IMR-90 (cell line): ENCODE measurements around the gene MID1IP1. TPM values are rescaled to one million over a fixed set of nuclear protein-coding genes. Genes with fewer than 3 reads are reported as not detected.

ENCODE experiments used
- ATAC-seq: fragments of 200-7000 bp; cut with Tn5 transposase; 2 replicates; pipeline ENCODE4 v1.9.1; 2020; ENCODE audit warnings: low read depth, mild to moderate bottlenecking, moderate library complexity
- BruUV-seq: library from RNA; stranded (reverse); fragments of 400-500 nt; replicated peaks from 2 replicates; lab custom pipeline; 2021; lab: Mats Ljungman, UMichigan
- CTCF ChIA-PET: fragments of 300-600 bp; formaldehyde crosslinking; extraction: SDS; loops from one replicate; lab custom pipeline; 2021; ENCODE audit warnings: antibody characterized with exemption; lab: Yijun Ruan, JAX
- POLR2A ChIA-PET: fragments of 300-600 bp; sonication (Branson Sonifier 250); formaldehyde crosslinking; loops from one replicate; lab custom pipeline; 2022; ENCODE audit warnings: antibody characterized with exemption; ENCODE audit not compliant: unreplicated experiment; lab: Charles Lee
- DNase-seq: peaks from one replicate; pipeline ENCODE4 v3.0.0; 2013
- H2AFZ ChIP-seq: replicated peaks from 2 replicates; pipeline ENCODE3; 2013; ENCODE audit warnings: low read length, mild to moderate bottlenecking; ENCODE audit not compliant: poor library complexity
- H2AK5ac ChIP-seq: 2 replicates; pipeline ENCODE4 v1.6.1; 2013; ENCODE audit warnings: low read depth, low read length, inconsistent platforms
- H2AK9ac ChIP-seq: replicated peaks from 2 replicates; pipeline ENCODE3; 2013; ENCODE audit warnings: mild to moderate bottlenecking, low read depth, low read length, moderate library complexity; ENCODE audit not compliant: poor library complexity
- H2BK120ac ChIP-seq: 2 replicates; pipeline ENCODE4 v1.6.1; 2013; ENCODE audit warnings: low read depth, low read length, inconsistent platforms
- H2BK15ac ChIP-seq: 3 replicates; pipeline ENCODE4 v1.6.1; 2013; ENCODE audit warnings: low read depth, low read length, inconsistent platforms
- H2BK20ac ChIP-seq: 2 replicates; pipeline ENCODE4 v1.6.1; 2013; ENCODE audit warnings: low read depth, mild to moderate bottlenecking, inconsistent platforms, low read length, moderate library complexity
- H2BK5ac ChIP-seq: 2 replicates; pipeline ENCODE4 v1.6.1; 2013; ENCODE audit warnings: mild to moderate bottlenecking, low read depth, low read length, inconsistent platforms; ENCODE audit not compliant: poor library complexity, severe bottlenecking
- H3K14ac ChIP-seq: replicated peaks from 2 replicates; pipeline ENCODE4 v1.6.1; 2013; ENCODE audit warnings: low read depth, low read length, inconsistent platforms
- H3K18ac ChIP-seq: 2 replicates; pipeline ENCODE4 v1.6.1; 2013; ENCODE audit warnings: low read depth, low read length, control low read depth
- H3K23ac ChIP-seq: 2 replicates; pipeline ENCODE4 v1.6.1; 2013; ENCODE audit warnings: low read depth, low read length, inconsistent platforms
- H3K27ac ChIP-seq: 2 replicates; pipeline ENCODE4 v1.5.1; 2013; ENCODE audit warnings: mild to moderate bottlenecking, control low read depth, low read length; ENCODE audit not compliant: insufficient read depth
- H3K27me3 ChIP-seq: 2 replicates; pipeline ENCODE4 v1.6.1; 2013; ENCODE audit warnings: low read length; ENCODE audit not compliant: control insufficient read depth, insufficient read depth
- H3K36me3 ChIP-seq: 2 replicates; pipeline ENCODE4 v1.6.1; 2013; ENCODE audit warnings: low read length, mixed read lengths; ENCODE audit not compliant: control insufficient read depth, insufficient read depth
- H3K4ac ChIP-seq: 2 replicates; pipeline ENCODE4 v1.6.1; 2013; ENCODE audit warnings: low read depth, low read length, inconsistent platforms
- H3K4me1 ChIP-seq: 2 replicates; pipeline ENCODE4 v1.6.1; 2013; ENCODE audit warnings: low read length, mixed read lengths; ENCODE audit not compliant: control insufficient read depth, insufficient read depth
- H3K4me2 ChIP-seq: 2 replicates; pipeline ENCODE4 v1.6.1; 2013; ENCODE audit warnings: low read depth, mild to moderate bottlenecking, control low read depth, low read length, moderate library complexity
- H3K4me3 ChIP-seq: 2 replicates; pipeline ENCODE4 v1.5.1; 2013; ENCODE audit warnings: low read depth, mild to moderate bottlenecking, control low read depth, low read length, moderate library complexity; ENCODE audit not compliant: insufficient read depth
- H3K56ac ChIP-seq: 2 replicates; pipeline ENCODE4 v1.6.1; 2013; ENCODE audit warnings: low read length, inconsistent platforms; ENCODE audit not compliant: insufficient read depth; ENCODE audit errors: extremely low read depth
- H3K79me1 ChIP-seq, 2 experiments: 2 replicates each; pipeline ENCODE4 v1.6.1; 2013; ENCODE audit warnings: low read length in 2 of 2, inconsistent platforms in 1 of 2, low read depth in 1 of 2
- H3K9ac ChIP-seq: 2 replicates; pipeline ENCODE4 v1.6.1; 2013; ENCODE audit warnings: low read depth, low read length, control low read depth
- H3K9me1 ChIP-seq: 2 replicates; pipeline ENCODE4 v1.6.1; 2013; ENCODE audit warnings: low read length, inconsistent platforms; ENCODE audit not compliant: insufficient read depth
- H3K9me3 ChIP-seq: 2 replicates; pipeline ENCODE4 v1.6.1; 2013; ENCODE audit warnings: low read length; ENCODE audit not compliant: control insufficient read depth, insufficient read depth
- H4K20me1 ChIP-seq: 2 replicates; pipeline ENCODE4 v1.6.1; 2013; ENCODE audit warnings: low read length, inconsistent platforms; ENCODE audit not compliant: insufficient read depth
- H4K5ac ChIP-seq: 2 replicates; pipeline ENCODE4 v1.6.1; 2013; ENCODE audit warnings: mild to moderate bottlenecking, low read depth, low read length, control low read depth
- H4K8ac ChIP-seq, 2 experiments: 2 replicates each; pipeline ENCODE4 v1.6.1; 2013; ENCODE audit warnings: low read depth in 2 of 2, low read length in 2 of 2, control low read depth in 1 of 2, inconsistent platforms in 1 of 2
- H4K91ac ChIP-seq: 2 replicates; pipeline ENCODE4 v1.6.1; 2013; ENCODE audit warnings: low read depth, low read length, inconsistent platforms; ENCODE audit not compliant: insufficient read depth
- BHLHE40 ChIP-seq: fragments of 150-350 bp; IDR thresholded peaks from 2 replicates; pipeline ENCODE4 v1.6.1; 2016; ENCODE audit warnings: mild to moderate bottlenecking, low read depth, low read length
- MAFK ChIP-seq: IDR thresholded peaks from 2 replicates; pipeline ENCODE4 v1.6.1; 2012; ENCODE audit warnings: low read depth, low read length, improper control_type of control experiment
- MAZ ChIP-seq: IDR thresholded peaks from 2 replicates; pipeline ENCODE4 v1.6.1; 2012; ENCODE audit warnings: low read depth, mild to moderate bottlenecking, low read length, improper control_type of control experiment, moderate library complexity, borderline replicate concordance
- RAD21 ChIP-seq: IDR thresholded peaks from 2 replicates; pipeline ENCODE4 v1.6.1; 2012; ENCODE audit warnings: low read length, improper control_type of control experiment
- WGBS, 2 experiments: methylation state at CpG; one replicate each; pipeline versions ENCODE4 v1.1.5 to v1.1.7; 2013; ENCODE audit warnings: missing lambda C conversion rate in 2 of 2; ENCODE audit not compliant: insufficient read length in 1 of 2; ENCODE audit errors: extremely low coverage in 2 of 2; 5-methylcytosine and 5-hydroxymethylcytosine counted together
- dilution Hi-C: fragments of 300-500 bp; cut with HindIII; formaldehyde crosslinking; loops from one replicate; pipeline ENCODE4 v1.14.3; 2018; ENCODE audit warnings: low sequenced_read_pairs; ENCODE audit not compliant: unreplicated experiment
- in situ Hi-C: fragments of 300-500 bp; cut with MboI; formaldehyde crosslinking; loops from 3 replicates; pipeline ENCODE4 v1.14.3; 2019; ENCODE audit warnings: low sequenced_read_pairs, inconsistent platforms, mixed read lengths
- intact Hi-C: fragments of 100-400 bp; cut with micrococcal nuclease; formaldehyde crosslinking; loops from 2 replicates; pipeline ENCODE4 v1.10.0; 2022
- polyA plus RNA-seq, 3 experiments: library from polyadenylated mRNA; depleted of rRNA; stranded (reverse); fragments of >200 nt; gene quantifications; 2 replicates each; pipeline ENCODE4 v1.2.3, GENCODE V29; 2012; ENCODE audit warnings: low replicate concordance in 1 of 3
- total RNA-seq: library from RNA; depleted of rRNA; stranded (reverse); fragments of >200 nt; gene quantifications from 2 replicates; pipeline ENCODE4 v1.2.3, GENCODE V29; 2012

Gene MID1IP1
- total and polyA plus RNA-seq, 2 of the 4 experiments (the other 2 are of a cell fraction): 14.5 to 31.3 TPM

GRCh38 chrX:38820751-38821150, 19.5 kb downstream of the MID1IP1 start:
- H3K14ac ChIP-seq: no peak overlapping the region
- no peak overlapping the region for H2BK120ac ChIP-seq
- DNase-seq: no peak
- BruUV-seq: no TSS peak
- H4K5ac ChIP-seq: no peak overlapping the region
- ChIA-PET POLR2A (no interaction called here), CTCF (interaction anchor here (0.6 kb wide), 1 partner anchor 483 kb away, joined by 5 read pairs; no protein-coding TSS in a partner anchor)
- H3K9ac ChIP-seq: no peak overlapping the region
- H4K8ac ChIP-seq: no peak overlapping the region
- H3K18ac ChIP-seq: no peak overlapping the region
- peaks cover 3% of the 10 kb centered on the region; the same call in 1 of the 2 replicates for H3K9me1 ChIP-seq
- H2AK9ac ChIP-seq: no peak overlapping the region
- H3K27me3 ChIP-seq: peaks cover 2% of the 10 kb centered on the region; the same call in 1 of the 2 replicates
- no CpG with 5 or more reads among the region's 2 CpGs for WGBS, 2 experiments
- intact Hi-C loops: no loop called here
- H4K91ac ChIP-seq: no peak overlapping the region
- peak overlapping the region; percentile 34 for H2AFZ ChIP-seq
- H2BK15ac ChIP-seq: no peak overlapping the region; the same call in 2 of the 3 replicates
- H3K9me3 ChIP-seq: no peaks in the 10 kb centered on the region
- H3K4me1 ChIP-seq: peaks cover 7% of the 10 kb centered on the region
- H3K4me3 ChIP-seq: no peak overlapping the region
- H3K56ac ChIP-seq: no peak overlapping the region
- no peak overlapping the region for H2AK5ac ChIP-seq
- TF ChIP-seq BHLHE40: no peak
- no peak for TF ChIP-seq MAZ
- TF ChIP-seq MAFK: no peak
- no peak for TF ChIP-seq RAD21
- dilution Hi-C loops: no loop called here
- H4K20me1 ChIP-seq: no peaks in the 10 kb centered on the region
- no peak overlapping the region for H3K23ac ChIP-seq
- H3K4ac ChIP-seq: no peak overlapping the region
- H2BK5ac ChIP-seq: no peak overlapping the region
- H3K79me1 ChIP-seq: no peaks in the 10 kb centered on the region
- no peak for ATAC-seq
- no peaks in the 10 kb centered on the region for H3K36me3 ChIP-seq
- no peak overlapping the region for H3K27ac ChIP-seq
- in situ Hi-C loops: no loop called here
- no peak overlapping the region for H3K4me2 ChIP-seq
- no peak overlapping the region for H2BK20ac ChIP-seq
